Umbilical cord (tissue), 2 donors: ENCODE measurements around the gene LRRN4. TPM values are rescaled to one million over a fixed set of nuclear protein-coding genes. Genes with fewer than 3 reads are reported as not detected.

Source experiments
- DNase-seq: peaks from one replicate; pipeline ENCODE4 v3.0.0-alpha.2; 2015; ENCODE audit warnings: low spot score
- total RNA-seq: library from RNA; depleted of rRNA; stranded (reverse); fragments of >200 nt; gene quantifications from one replicate; pipeline ENCODE4 v1.2.3, GENCODE V29; 2014; ENCODE audit warnings: low replicate concordance; ENCODE audit not compliant: insufficient read depth

Gene LRRN4
- not detected for total RNA-seq

- DNase-seq = no peak
Measured at GRCh38 chr20:6053776-6054688, at the start of gene LRRN4. Gene LRRN4, minus strand, starts transcription at chr20:6054060. Its CDS starts 1,261 bp downstream, at chr20:6052799.

- no peak for DNase-seq
Measured at GRCh38 chr20:6103301-6103700, 49.4 kb upstream of the LRRN4 start.

- no peak for DNase-seq
Measured at GRCh38 chr20:6101346-6101745, 47.5 kb upstream of the LRRN4 start.

- no peak for DNase-seq
Measured at GRCh38 chr20:6100246-6100645, 46.4 kb upstream of the LRRN4 start.

- DNase-seq = no peak
Measured at GRCh38 chr20:6099819-6100218, 46.0 kb upstream of the LRRN4 start.

- no peak for DNase-seq
Measured at GRCh38 chr20:6095409-6095808, 41.5 kb upstream of the LRRN4 start.

GRCh38 chr20:6094565-6094964 is 40.7 kb upstream of the LRRN4 start:
- DNase-seq = no peak

- DNase-seq = no peak
Measured at GRCh38 chr20:6094063-6094462, 40.2 kb upstream of the LRRN4 start.

- DNase-seq = no peak
Measured at GRCh38 chr20:6091661-6092060, 37.8 kb upstream of the LRRN4 start.

- no peak for DNase-seq
Measured at GRCh38 chr20:6086868-6087267, 33.0 kb upstream of the LRRN4 start.

- DNase-seq = no peak
Measured at GRCh38 chr20:6083926-6084325, 30.1 kb upstream of the LRRN4 start.

GRCh38 chr20:6081236-6081635 is 27.4 kb upstream of the LRRN4 start:
- no peak for DNase-seq

GRCh38 chr20:6079016-6079415 is 25.2 kb upstream of the LRRN4 start:
- peak; percentile 18 for DNase-seq

- DNase-seq = peak; percentile 91
Measured at GRCh38 chr20:6075428-6076219, 21.8 kb upstream of the LRRN4 start.

GRCh38 chr20:6074784-6075183 is 20.9 kb upstream of the LRRN4 start:
- no peak for DNase-seq

- DNase-seq = peak; percentile 9
Measured at GRCh38 chr20:6074145-6074561, 20.3 kb upstream of the LRRN4 start.

- DNase-seq = no peak
Measured at GRCh38 chr20:6070829-6071695, 17.2 kb upstream of the LRRN4 start.

GRCh38 chr20:6069669-6070068 is 15.8 kb upstream of the LRRN4 start:
- DNase-seq = no peak

- no peak for DNase-seq
Measured at GRCh38 chr20:6067763-6068318, 14.0 kb upstream of the LRRN4 start.

GRCh38 chr20:6066582-6066981 is 12.7 kb upstream of the LRRN4 start:
- DNase-seq = no peak

- DNase-seq = no peak
Measured at GRCh38 chr20:6061544-6061943, 7.7 kb upstream of the LRRN4 start.
